SH-SY5Y (cell line): ENCODE data around the gene ADAM10.

Source experiments
- GATA2 ChIP-seq: IDR thresholded peaks from 2 replicates; pipeline ENCODE4 v1.6.1; 2011; ENCODE audit warnings: mild to moderate bottlenecking, low read depth, low read length
- GATA3 ChIP-seq: IDR thresholded peaks from 2 replicates; pipeline ENCODE4 v1.6.1; 2011; ENCODE audit warnings: low read depth, mild to moderate bottlenecking, low read length, moderate library complexity

DNA sequence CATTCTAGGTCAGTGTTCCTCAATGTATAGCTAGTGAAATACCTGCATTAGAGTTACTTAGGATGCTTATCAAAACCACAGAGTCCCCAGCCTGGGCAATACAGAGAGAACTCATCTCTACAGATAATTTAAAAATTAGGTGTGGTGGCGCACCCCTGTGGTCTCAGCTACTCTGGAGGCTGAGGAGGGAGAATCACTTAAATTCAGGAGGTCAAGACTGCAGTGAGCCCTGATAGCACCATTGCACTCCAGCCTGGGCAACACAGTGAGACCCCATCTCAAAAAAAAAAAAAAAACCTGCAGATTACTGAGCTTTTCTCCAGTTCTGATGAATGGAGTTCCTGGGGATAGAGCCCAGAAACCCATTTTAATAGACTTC lies 11.5 kb upstream of the ADAM10 start:
- TF ChIP-seq GATA2 (no peak), GATA3 (no peak)
